ENCODE results near the gene TULP4. TPM values are rescaled to one million over a fixed set of nuclear protein-coding genes. Genes with fewer than 3 reads are reported as not detected.
A peak's percentile ranks its signal among the peaks of the same experiment; 100 is the strongest.

Gene TULP4
- polyA plus RNA-seq, 1 experiment = 8.0 TPM

DNA sequence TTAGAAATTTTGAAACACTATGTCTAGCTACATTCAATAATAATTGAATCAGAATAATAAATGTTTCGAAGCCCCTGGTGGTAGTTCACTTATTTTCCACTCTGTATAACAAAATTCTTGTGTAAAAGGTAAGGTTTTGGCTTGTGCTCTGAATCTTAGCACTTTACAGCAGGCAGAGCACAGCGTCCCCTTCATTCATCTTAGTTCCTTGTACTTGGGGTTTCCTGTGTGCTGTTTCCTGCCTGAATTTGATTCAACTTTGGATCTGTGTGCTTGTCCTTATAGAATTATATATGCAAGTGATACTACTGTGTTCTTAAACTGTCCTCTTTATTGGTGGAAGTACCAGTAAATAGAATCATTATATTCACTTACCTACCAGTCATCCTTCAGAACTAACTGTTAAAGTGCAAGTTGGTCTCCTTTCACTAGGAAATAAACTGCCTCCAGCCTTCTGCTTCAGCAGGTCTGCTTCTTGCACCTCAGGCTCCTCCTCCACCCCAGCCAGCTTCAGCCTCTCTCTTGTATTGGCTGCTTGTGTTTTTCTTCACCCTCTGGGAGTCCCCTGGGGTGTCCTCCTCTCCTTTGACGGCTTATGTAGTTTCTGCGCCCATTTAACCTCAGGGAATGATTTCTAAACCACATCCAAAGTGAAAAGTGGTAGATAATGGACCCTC lies 28.8 kb upstream of the TULP4 start:
- TF ChIP-seq, protein P1, sequence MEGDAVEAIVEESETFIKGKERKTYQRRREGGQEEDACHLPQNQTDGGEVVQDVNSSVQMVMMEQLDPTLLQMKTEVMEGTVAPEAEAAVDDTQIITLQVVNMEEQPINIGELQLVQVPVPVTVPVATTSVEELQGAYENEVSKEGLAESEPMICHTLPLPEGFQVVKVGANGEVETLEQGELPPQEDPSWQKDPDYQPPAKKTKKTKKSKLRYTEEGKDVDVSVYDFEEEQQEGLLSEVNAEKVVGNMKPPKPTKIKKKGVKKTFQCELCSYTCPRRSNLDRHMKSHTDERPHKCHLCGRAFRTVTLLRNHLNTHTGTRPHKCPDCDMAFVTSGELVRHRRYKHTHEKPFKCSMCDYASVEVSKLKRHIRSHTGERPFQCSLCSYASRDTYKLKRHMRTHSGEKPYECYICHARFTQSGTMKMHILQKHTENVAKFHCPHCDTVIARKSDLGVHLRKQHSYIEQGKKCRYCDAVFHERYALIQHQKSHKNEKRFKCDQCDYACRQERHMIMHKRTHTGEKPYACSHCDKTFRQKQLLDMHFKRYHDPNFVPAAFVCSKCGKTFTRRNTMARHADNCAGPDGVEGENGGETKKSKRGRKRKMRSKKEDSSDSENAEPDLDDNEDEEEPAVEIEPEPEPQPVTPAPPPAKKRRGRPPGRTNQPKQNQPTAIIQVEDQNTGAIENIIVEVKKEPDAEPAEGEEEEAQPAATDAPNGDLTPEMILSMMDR (IDR thresholded peaks at IDR 0.05; ENCODE audit: insufficient read depth, low read depth, low read length) = no peak
- H3K36me3 ChIP-seq (ENCODE audit: control insufficient read depth, insufficient read depth, low read length) = no peaks in the 10 kb centered on the region
- POLR2A ChIA-PET = no interaction called here
- no peaks in the 10 kb centered on the region for H3K27me3 ChIP-seq (ENCODE audit: control insufficient read depth, insufficient read depth, low read length)
- no peak for DNase-seq (ENCODE audit: low read depth)
- CTCF ChIA-PET = interaction anchor here (0.6 to 1.5 kb wide), 2 partner anchors 63 to 121 kb away, joined by 3 to 4 read pairs; no protein-coding TSS in a partner anchor
- H3K4me3 ChIP-seq (ENCODE audit: low read depth, low read length) = no peak overlapping the region

GRCh38 chr6:158284007-158284875 lies 28.0 kb upstream of the TULP4 start:
- Histone ChIP-seq H3K36me3 (ENCODE audit: control insufficient read depth, insufficient read depth, low read length) (no peaks in the 10 kb centered on the region), H3K4me3 (ENCODE audit: low read depth, low read length) (no peak overlapping the region), H3K27me3 (ENCODE audit: control insufficient read depth, insufficient read depth, low read length) (no peaks in the 10 kb centered on the region)
- DNase-seq (ENCODE audit: low read depth) = peak; percentile 46
- ChIA-PET CTCF (interaction anchor here (1.5 kb wide), 1 partner anchor 63 kb away, joined by 4 read pairs; no protein-coding TSS in a partner anchor), POLR2A (interaction anchor here (0.6 kb wide), 1 partner anchor 9 kb away, joined by 3 read pairs; no protein-coding TSS in a partner anchor)
- TF ChIP-seq, protein P1 (IDR thresholded peaks at IDR 0.05; ENCODE audit: insufficient read depth, low read depth, low read length) = no peak

DNA sequence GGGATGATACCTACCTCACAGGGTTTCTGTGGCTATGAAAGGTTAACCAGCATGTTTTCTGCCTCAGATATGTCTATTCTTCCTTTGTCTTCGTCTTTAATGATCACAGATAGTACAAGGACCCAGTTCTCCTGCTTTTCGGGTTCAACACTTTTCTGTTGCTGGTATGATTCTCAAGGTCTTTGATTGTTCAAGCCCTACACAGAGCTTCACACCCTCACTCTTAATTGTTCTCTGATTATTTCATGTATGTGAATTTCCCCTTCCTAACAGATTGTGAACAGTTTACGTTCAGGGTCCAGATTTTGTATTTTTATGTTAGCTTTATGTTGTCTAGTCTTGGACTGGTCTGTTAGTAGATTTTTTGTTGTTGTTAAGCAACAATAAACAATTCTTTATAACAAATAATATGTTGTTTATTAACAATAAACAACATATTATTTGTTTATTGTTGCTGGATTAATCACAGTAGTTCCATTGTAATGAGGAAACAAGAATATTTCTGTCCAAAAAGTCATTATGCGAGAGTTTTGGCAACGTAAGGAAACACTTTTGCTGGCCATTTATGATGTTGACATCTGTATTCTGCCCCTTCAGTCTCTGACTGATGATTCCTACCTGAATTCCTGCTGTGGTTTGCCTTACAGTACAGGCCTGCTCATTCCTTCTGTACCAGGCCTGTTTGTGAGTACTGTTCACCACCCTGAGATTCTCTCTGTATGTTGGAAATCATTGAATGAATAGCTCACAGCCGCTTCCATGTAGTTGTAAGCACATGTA lies 27.2 kb upstream of the TULP4 start:
- no peak overlapping the region for H3K4me3 ChIP-seq (ENCODE audit: low read depth, low read length)
- CTCF ChIA-PET = interaction anchor here (1.5 kb wide), 1 partner anchor 64 kb away, joined by 4 read pairs; no protein-coding TSS in a partner anchor
- no peaks in the 10 kb centered on the region for H3K27me3 ChIP-seq (ENCODE audit: control insufficient read depth, insufficient read depth, low read length)
- no peak for DNase-seq (ENCODE audit: low read depth)
- TF ChIP-seq, protein P1 (IDR thresholded peaks at IDR 0.05; ENCODE audit: insufficient read depth, low read depth, low read length) = no peak
- no peaks in the 10 kb centered on the region for H3K36me3 ChIP-seq (ENCODE audit: control insufficient read depth, insufficient read depth, low read length)
- POLR2A ChIA-PET = interaction anchor here (0.6 kb wide), 1 partner anchor 10 kb away, joined by 3 read pairs; no protein-coding TSS in a partner anchor

GRCh38 chr6:158285656-158286021 lies 26.6 kb upstream of the TULP4 start:
- H3K36me3 ChIP-seq (ENCODE audit: control insufficient read depth, insufficient read depth, low read length) = no peaks in the 10 kb centered on the region
- H3K27me3 ChIP-seq (ENCODE audit: control insufficient read depth, insufficient read depth, low read length) = no peaks in the 10 kb centered on the region
- H3K4me3 ChIP-seq (ENCODE audit: low read depth, low read length) = no peak overlapping the region
- ChIA-PET CTCF (no interaction called here), POLR2A (no interaction called here)
- DNase-seq (ENCODE audit: low read depth) = no peak
- TF ChIP-seq, protein P1 (IDR thresholded peaks at IDR 0.05; ENCODE audit: insufficient read depth, low read depth, low read length) = no peak

Measured in BJ (cell line).